ENCODE results near the gene SAP30BP.

Gene SAP30BP

GRCh38 chr17:75703191-75703590 lies 36.1 kb downstream of the SAP30BP start:
- no peaks in the 10 kb centered on the region for H3K27me3 ChIP-seq (ENCODE audit: control insufficient read depth, low read length)
- H4K20me1 ChIP-seq (ENCODE audit: control insufficient read depth, insufficient read depth, low read depth, low read length), result no peaks in the 10 kb centered on the region
- H3K9me3 ChIP-seq (ENCODE audit: control insufficient read depth, insufficient read depth, low read length), result no peaks in the 10 kb centered on the region
- H3K9me2 ChIP-seq (replicated peaks; ENCODE audit: control insufficient read depth, low read length), result no peaks in the 10 kb centered on the region
- H3K79me2 ChIP-seq (ENCODE audit: control insufficient read depth, low read length), result no peaks in the 10 kb centered on the region
- no peak overlapping the region for H3K4me3 ChIP-seq (ENCODE audit: low read length)
- peaks cover 95% of the 10 kb centered on the region for H3K36me3 ChIP-seq (ENCODE audit: control insufficient read depth, low read length)
- TF ChIP-seq EZH2phosphoT487 (IDR thresholded peaks at IDR 0.05; ENCODE audit: borderline replicate concordance, low read length) (no peak), CTCF (IDR thresholded peaks at IDR 0.05; ENCODE audit: low read depth, low read length, poor library complexity, severe bottlenecking) (no peak)
- H3K4me2 ChIP-seq (ENCODE audit: low read length), result no peak overlapping the region
- no peaks in the 10 kb centered on the region for H3K4me1 ChIP-seq (ENCODE audit: control insufficient read depth, low read length)
- no peaks in the 10 kb centered on the region for H3F3A ChIP-seq (ENCODE audit: control insufficient read depth, insufficient read depth)
- H3K27ac ChIP-seq (ENCODE audit: low read depth, low read length), result no peak overlapping the region

GRCh38 chr17:75703591-75703990 lies 36.5 kb downstream of the SAP30BP start:
- Histone ChIP-seq H3K27ac (ENCODE audit: low read depth, low read length) (no peak overlapping the region), H3K36me3 (ENCODE audit: control insufficient read depth, low read length) (peaks cover 91% of the 10 kb centered on the region), H3F3A (ENCODE audit: control insufficient read depth, insufficient read depth) (no peaks in the 10 kb centered on the region), H3K4me1 (ENCODE audit: control insufficient read depth, low read length) (no peaks in the 10 kb centered on the region), H3K9me2 (replicated peaks; ENCODE audit: control insufficient read depth, low read length) (no peaks in the 10 kb centered on the region), H4K20me1 (ENCODE audit: control insufficient read depth, insufficient read depth, low read depth, low read length) (no peaks in the 10 kb centered on the region), H3K9me3 (ENCODE audit: control insufficient read depth, insufficient read depth, low read length) (no peaks in the 10 kb centered on the region), H3K4me3 (ENCODE audit: low read length) (no peak overlapping the region), H3K27me3 (ENCODE audit: control insufficient read depth, low read length) (no peaks in the 10 kb centered on the region), H3K79me2 (ENCODE audit: control insufficient read depth, low read length) (no peaks in the 10 kb centered on the region), H3K4me2 (ENCODE audit: low read length) (no peak overlapping the region)
- TF ChIP-seq CTCF (IDR thresholded peaks at IDR 0.05; ENCODE audit: low read depth, low read length, poor library complexity, severe bottlenecking) (no peak), EZH2phosphoT487 (IDR thresholded peaks at IDR 0.05; ENCODE audit: borderline replicate concordance, low read length) (no peak)

- no peaks in the 10 kb centered on the region for H3K27me3 ChIP-seq (ENCODE audit: control insufficient read depth, low read length)
- H3K9me2 ChIP-seq (replicated peaks; ENCODE audit: control insufficient read depth, low read length), result no peaks in the 10 kb centered on the region
- H3K4me3 ChIP-seq (ENCODE audit: low read length), result no peak overlapping the region
- H3K79me2 ChIP-seq (ENCODE audit: control insufficient read depth, low read length), result no peaks in the 10 kb centered on the region
- no peak for TF ChIP-seq EZH2phosphoT487 (IDR thresholded peaks at IDR 0.05; ENCODE audit: borderline replicate concordance, low read length)
- TF ChIP-seq CTCF (IDR thresholded peaks at IDR 0.05; ENCODE audit: low read depth, low read length, poor library complexity, severe bottlenecking), result no peak
- H3K27ac ChIP-seq (ENCODE audit: low read depth, low read length), result no peak overlapping the region
- H3K4me1 ChIP-seq (ENCODE audit: control insufficient read depth, low read length), result no peaks in the 10 kb centered on the region
- peaks cover 76% of the 10 kb centered on the region for H3K36me3 ChIP-seq (ENCODE audit: control insufficient read depth, low read length)
- no peaks in the 10 kb centered on the region for H3K9me3 ChIP-seq (ENCODE audit: control insufficient read depth, insufficient read depth, low read length)
- H3F3A ChIP-seq (ENCODE audit: control insufficient read depth, insufficient read depth), result no peaks in the 10 kb centered on the region
- H3K4me2 ChIP-seq (ENCODE audit: low read length), result no peak overlapping the region
- H4K20me1 ChIP-seq (ENCODE audit: control insufficient read depth, insufficient read depth, low read depth, low read length), result no peaks in the 10 kb centered on the region
Observed at GRCh38 chr17:75704963-75705875, 38.1 kb downstream of the SAP30BP start.
